HG02610 (cell line): Measurements from ENCODE around the gene ANO3.

ENCODE experiments used
- ATAC-seq: cut with Tn5 transposase; IDR thresholded peaks from one replicate; pipeline ENCODE4 v1.9.1; 2021; ENCODE audit warnings: mild to moderate bottlenecking, moderate library complexity; ENCODE audit not compliant: unreplicated experiment

ANO3 gene

GRCh38 chr11:26353010-26353409 is 21.1 kb downstream of the ANO3 start:
- ATAC-seq: no peak

GRCh38 chr11:26359055-26359454 is 27.1 kb downstream of the ANO3 start:
- no peak for ATAC-seq

- no peak for ATAC-seq
Observed at GRCh38 chr11:26365284-26365683, 33.4 kb downstream of the ANO3 start.

GRCh38 chr11:26377619-26378018 is 45.7 kb downstream of the ANO3 start:
- no peak for ATAC-seq

- no peak for ATAC-seq
Observed at GRCh38 chr11:26399336-26399735, 67.4 kb downstream of the ANO3 start.

GRCh38 chr11:26410706-26411366 is 78.9 kb downstream of the ANO3 start:
- ATAC-seq: no peak

- ATAC-seq: no peak
Observed at GRCh38 chr11:26412955-26413354, 81.0 kb downstream of the ANO3 start.

- no peak for ATAC-seq
Observed at GRCh38 chr11:26418386-26418912, 86.5 kb downstream of the ANO3 start.

GRCh38 chr11:26420331-26420730 is 88.4 kb downstream of the ANO3 start:
- ATAC-seq: no peak

GRCh38 chr11:26424255-26424654 is 92.3 kb downstream of the ANO3 start:
- no peak for ATAC-seq

GRCh38 chr11:26439854-26440253 is 107.9 kb downstream of the ANO3 start:
- ATAC-seq: no peak

- ATAC-seq: no peak
Observed at GRCh38 chr11:26442131-26442530, 110.2 kb downstream of the ANO3 start.

GRCh38 chr11:26443617-26444016 is 111.7 kb downstream of the ANO3 start:
- no peak for ATAC-seq

GRCh38 chr11:26457636-26458035 is 125.7 kb downstream of the ANO3 start:
- ATAC-seq: no peak

- ATAC-seq: no peak
Observed at GRCh38 chr11:26465274-26465673, 133.3 kb downstream of the ANO3 start.

GRCh38 chr11:26467506-26467905 is 135.6 kb downstream of the ANO3 start:
- ATAC-seq: no peak

GRCh38 chr11:26470992-26471391 is 139.1 kb downstream of the ANO3 start:
- no peak for ATAC-seq

- ATAC-seq: no peak
Observed at GRCh38 chr11:26473216-26474194, 141.6 kb downstream of the ANO3 start.

- ATAC-seq: no peak
Observed at GRCh38 chr11:26474401-26474800, 142.5 kb downstream of the ANO3 start.

- no peak for ATAC-seq
Observed at GRCh38 chr11:26477396-26477795, 145.5 kb downstream of the ANO3 start.

GRCh38 chr11:26478710-26479109 is 146.8 kb downstream of the ANO3 start:
- no peak for ATAC-seq

- no peak for ATAC-seq
Observed at GRCh38 chr11:26480041-26480440, 148.1 kb downstream of the ANO3 start.
